CD4-positive, alpha-beta T cell (primary cell): Measurements from ENCODE around the gene HSDL1. TPM values are rescaled to one million over a fixed set of nuclear protein-coding genes. Genes with fewer than 3 reads are reported as not detected.
"Not testable (repeated sequence)": the region's sequence is repeated elsewhere in the genome, so short reads cannot be mapped to it uniquely, and the experiment has no call there.

Source experiments
- ATAC-seq: fragments of 200-7000 bp; cut with Tn5 transposase; one replicate; pipeline ENCODE4 v1.10.0; 2022; ENCODE audit warnings: mild to moderate bottlenecking; ENCODE audit not compliant: poor library complexity
- CTCF ChIA-PET: fragments of 350-600 bp; sonication (Branson Sonifier 250); formaldehyde crosslinking; loops from one replicate; lab custom pipeline; 2021; ENCODE audit warnings: antibody characterized with exemption, inconsistent platforms; lab: Charles Lee
- POLR2A ChIA-PET: fragments of 350-600 bp; sonication (Branson Sonifier 250); formaldehyde crosslinking; loops from one replicate; lab custom pipeline; 2021; ENCODE audit warnings: antibody characterized with exemption, inconsistent platforms; lab: Charles Lee
- DNase-seq, 14 experiments: peaks; one replicate each; pipeline ENCODE4 v3.0.0-alpha.2; 2013 to 2020; ENCODE audit warnings: mixed read lengths in 2 of 14
- H3K27ac ChIP-seq, 2 donors: one replicate each; pipeline versions ENCODE4 v1.5.1 to v1.7.0; 2013; ENCODE audit warnings: low read length in 2 of 2, low read depth in 1 of 2, mild to moderate bottlenecking in 1 of 2
- H3K27me3 ChIP-seq, 2 experiments: 1 replicate in 1 of 2; 2 replicates in 1 of 2; pipeline versions ENCODE4 v1.6.1 to v1.7.0; 2013; ENCODE audit warnings: low read length in 2 of 2, control low read depth in 1 of 2, mild to moderate bottlenecking in 1 of 2, moderate library complexity in 1 of 2; ENCODE audit not compliant: insufficient read depth in 2 of 2, control insufficient read depth in 1 of 2
- H3K36me3 ChIP-seq: one replicate; pipeline ENCODE4 v1.6.1; 2013; ENCODE audit warnings: low read length, control low read depth; ENCODE audit not compliant: insufficient read depth
- H3K4me1 ChIP-seq: one replicate; pipeline ENCODE4 v1.6.1; 2013; ENCODE audit warnings: low read length, control low read depth; ENCODE audit not compliant: insufficient read depth
- H3K4me3 ChIP-seq: one replicate; pipeline ENCODE4 v1.5.1; 2013; ENCODE audit warnings: mild to moderate bottlenecking, low read length, moderate library complexity
- H3K9me3 ChIP-seq, 2 experiments: 1 replicate in 1 of 2; 2 replicates in 1 of 2; pipeline versions ENCODE4 v1.6.1 to v1.7.0; 2013; ENCODE audit warnings: low read length in 2 of 2, mild to moderate bottlenecking in 2 of 2, control low read depth in 1 of 2, moderate library complexity in 1 of 2; ENCODE audit not compliant: control insufficient read depth in 1 of 2, insufficient read depth in 1 of 2
- H3K27ac Mint-ChIP-seq: one replicate; pipeline ENCODE4 v1.8.0; 2020; ENCODE audit warnings: mixed read lengths
- H3K27me3 Mint-ChIP-seq: one replicate; pipeline ENCODE4 v1.8.0; 2021; ENCODE audit warnings: mixed read lengths
- H3K36me3 Mint-ChIP-seq: one replicate; pipeline ENCODE4 v1.8.0; 2021; ENCODE audit warnings: low read depth, mixed read lengths
- H3K4me1 Mint-ChIP-seq: one replicate; pipeline ENCODE4 v1.8.0; 2021; ENCODE audit warnings: low read depth, mixed read lengths
- H3K4me3 Mint-ChIP-seq: one replicate; pipeline ENCODE4 v1.8.0; 2020; ENCODE audit warnings: mild to moderate bottlenecking, mixed read lengths
- H3K9me3 Mint-ChIP-seq: one replicate; pipeline ENCODE4 v1.8.0; 2020; ENCODE audit warnings: mixed read lengths
- intact Hi-C, 2 experiments: fragments of 100-400 bp; cut with DNase I in 1 of 2; cut with micrococcal nuclease in 1 of 2; formaldehyde crosslinking; loops; one replicate each; pipeline versions ENCODE4 v1.15.1 to v1.9.0; 2023 to 2025; cut with DNase I, micrococcal nuclease
- total RNA-seq, 174 experiments: library from RNA in 2 of 174; stranded (reverse) in 2 of 174; gene quantifications; one replicate each; pipeline ENCODE4 v1.2.3 and lab custom pipeline; 2021 to 2026
- TF ChIP-seq, protein P1 (sequence below): fragments of 200-600 bp; IDR thresholded peaks from one replicate; pipeline ENCODE4 v1.8.0; 2022; ENCODE audit warnings: antibody characterized with exemption, mild to moderate bottlenecking

HSDL1 gene
- total RNA-seq, 2 experiments from 2014 or later = 9.4 to 12.1 TPM

DNA sequence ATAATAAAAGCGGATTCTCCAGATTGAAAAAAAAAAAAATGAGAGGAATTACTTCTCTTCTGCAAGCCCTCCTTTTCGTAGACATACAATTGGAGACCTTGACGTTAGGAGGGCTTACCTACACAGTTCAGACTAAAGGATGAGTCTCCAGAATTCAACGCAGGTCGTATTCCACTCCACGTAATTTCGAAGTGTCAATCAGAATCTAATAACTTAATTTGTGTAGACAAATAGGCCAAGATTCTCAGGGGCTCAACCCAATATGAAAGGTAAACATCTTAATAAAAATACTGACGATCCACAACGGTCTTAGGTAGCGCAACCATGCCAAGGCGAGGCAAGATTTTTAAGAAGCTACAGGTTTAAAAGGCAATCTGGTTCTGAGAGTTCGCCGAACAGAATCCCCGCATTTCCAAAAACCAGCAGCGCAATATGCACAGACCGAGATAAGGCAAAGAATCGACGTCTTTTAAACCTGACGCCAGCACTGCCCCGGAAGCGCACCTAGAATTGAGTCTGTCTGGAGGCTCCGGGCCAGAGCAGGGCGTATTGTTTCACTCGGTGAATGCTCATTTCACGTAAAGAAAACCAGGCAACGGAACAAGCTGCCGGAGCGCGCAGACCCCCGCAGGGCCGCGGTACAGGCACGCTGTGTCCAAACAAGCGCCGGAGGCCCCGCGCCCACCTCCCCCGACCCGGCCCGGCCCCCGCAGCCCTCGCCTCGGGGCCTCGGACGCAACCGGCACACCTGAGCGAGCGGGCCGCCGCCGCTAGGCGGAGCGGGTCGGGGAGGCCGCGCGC is 28.9 kb downstream of the HSDL1 start:
- DNase-seq (peak in 13 of 14 experiments; percentile 33 to 85 (median 60)), ATAC-seq (peak; percentile 68)
- peaks cover 39% of the 10 kb centered on the region for H3K4me1 Mint-ChIP-seq
- Histone ChIP-seq H3K4me3 (peak overlapping the region; percentile 91), H3K9me3 (no peaks in the 10 kb centered on the region), H3K36me3 (no peaks in the 10 kb centered on the region), H3K4me1 (peaks cover 40% of the 10 kb centered on the region), H3K27me3 (no peaks in the 10 kb centered on the region), H3K27ac (peak overlapping the region; percentile 84 to 85)
- TF ChIP-seq, protein P1, sequence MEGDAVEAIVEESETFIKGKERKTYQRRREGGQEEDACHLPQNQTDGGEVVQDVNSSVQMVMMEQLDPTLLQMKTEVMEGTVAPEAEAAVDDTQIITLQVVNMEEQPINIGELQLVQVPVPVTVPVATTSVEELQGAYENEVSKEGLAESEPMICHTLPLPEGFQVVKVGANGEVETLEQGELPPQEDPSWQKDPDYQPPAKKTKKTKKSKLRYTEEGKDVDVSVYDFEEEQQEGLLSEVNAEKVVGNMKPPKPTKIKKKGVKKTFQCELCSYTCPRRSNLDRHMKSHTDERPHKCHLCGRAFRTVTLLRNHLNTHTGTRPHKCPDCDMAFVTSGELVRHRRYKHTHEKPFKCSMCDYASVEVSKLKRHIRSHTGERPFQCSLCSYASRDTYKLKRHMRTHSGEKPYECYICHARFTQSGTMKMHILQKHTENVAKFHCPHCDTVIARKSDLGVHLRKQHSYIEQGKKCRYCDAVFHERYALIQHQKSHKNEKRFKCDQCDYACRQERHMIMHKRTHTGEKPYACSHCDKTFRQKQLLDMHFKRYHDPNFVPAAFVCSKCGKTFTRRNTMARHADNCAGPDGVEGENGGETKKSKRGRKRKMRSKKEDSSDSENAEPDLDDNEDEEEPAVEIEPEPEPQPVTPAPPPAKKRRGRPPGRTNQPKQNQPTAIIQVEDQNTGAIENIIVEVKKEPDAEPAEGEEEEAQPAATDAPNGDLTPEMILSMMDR = no peak
- POLR2A ChIA-PET = interaction anchor here (0.9 to 3.2 kb wide), 14 partner anchors 10 to 912 kb away, joined by 3 to 38 read pairs (median 6); partner anchors contain the start of genes DNAAF1, HSDL1, KIAA0513 and KLHL36
- H3K27me3 Mint-ChIP-seq = no peaks in the 10 kb centered on the region
- peaks cover 15% of the 10 kb centered on the region for H3K36me3 Mint-ChIP-seq
- CTCF ChIA-PET = interaction anchor here (0.8 to 5.4 kb wide), 11 partner anchors 25 to 855 kb away, joined by 3 to 44 read pairs (median 5); partner anchors contain the start of genes DNAAF1, HSDL1 and TAF1C
- no peaks in the 10 kb centered on the region for H3K9me3 Mint-ChIP-seq
- H3K4me3 Mint-ChIP-seq = peak overlapping the region; percentile 96
- H3K27ac Mint-ChIP-seq = peak overlapping the region; percentile 98
- intact Hi-C loops = loop anchor here (2.0 to 10.0 kb wide), 5 partner anchors 27 to 899 kb away; partner anchors contain the start of genes TAF1C (in 2 of the 2), DNAAF1 (in 1 of the 2), HSDL1 (in 1 of the 2) and ZDHHC7 (in 1 of the 2)

DNA sequence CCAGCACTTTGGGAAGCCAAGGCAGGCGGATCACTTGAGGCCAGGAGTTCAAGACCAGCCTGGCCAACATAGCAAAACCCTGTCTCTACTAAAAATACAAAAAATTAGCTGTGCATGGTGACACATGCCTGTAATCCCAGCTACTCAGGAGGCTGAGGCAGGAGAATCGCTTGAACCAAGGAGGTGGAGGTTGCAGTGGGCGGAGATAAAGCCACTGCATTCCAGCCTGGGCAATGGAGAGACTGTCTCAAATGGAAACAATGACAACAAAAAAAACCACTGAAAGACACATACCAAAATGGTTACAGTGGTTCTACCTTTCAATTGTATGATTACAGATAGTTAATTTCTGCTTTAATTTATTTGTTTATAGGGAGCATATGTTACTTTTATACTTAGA is 33.0 kb downstream of the HSDL1 start:
- H3K27ac Mint-ChIP-seq, H3K4me3 Mint-ChIP-seq, DNase-seq, H3K27me3 Mint-ChIP-seq, CTCF ChIA-PET, H3K27ac ChIP-seq, H3K9me3 ChIP-seq, H3K27me3 ChIP-seq, H3K9me3 Mint-ChIP-seq, H3K4me3 ChIP-seq, POLR2A ChIA-PET, ATAC-seq: not testable (repeated sequence)
- H3K36me3 Mint-ChIP-seq = peaks cover 40% of the 10 kb centered on the region
- peaks cover 27% of the 10 kb centered on the region for H3K36me3 ChIP-seq
- intact Hi-C loops = loop anchor here in 1 of 2 experiments (10.0 kb wide), 1 partner anchor 903 kb away; the partner anchor contains the start of gene ZDHHC7
- H3K4me1 Mint-ChIP-seq = peaks cover 63% of the 10 kb centered on the region
- peaks cover 44% of the 10 kb centered on the region for H3K4me1 ChIP-seq

DNA sequence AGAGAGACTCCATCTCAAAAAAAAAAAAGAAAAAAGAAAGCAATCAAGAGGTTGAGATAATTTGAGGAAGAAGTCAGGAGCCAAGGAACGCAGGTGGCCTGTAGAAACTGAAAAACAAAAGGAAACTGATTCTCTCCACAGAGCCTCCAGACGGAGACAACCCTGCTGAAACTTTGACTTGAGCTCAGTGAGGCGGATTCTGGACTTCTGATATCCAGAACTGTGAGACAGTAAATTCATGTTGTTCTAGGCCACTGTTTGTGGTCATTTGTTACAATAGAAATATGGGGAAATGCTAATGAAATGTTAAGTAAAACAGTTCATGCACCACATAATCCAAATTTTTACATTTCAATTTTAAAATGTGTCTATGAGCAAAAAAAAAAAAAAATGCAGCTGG is 33.5 kb downstream of the HSDL1 start:
- no peaks in the 10 kb centered on the region for H3K27me3 ChIP-seq
- H3K9me3 ChIP-seq = no peaks in the 10 kb centered on the region
- Mint-ChIP-seq H3K27me3 (no peaks in the 10 kb centered on the region), H3K9me3 (no peaks in the 10 kb centered on the region), H3K4me3 (no peak overlapping the region), H3K27ac (peak overlapping the region; percentile 38), H3K4me1 (peaks cover 67% of the 10 kb centered on the region), H3K36me3 (peaks cover 45% of the 10 kb centered on the region)
- ChIA-PET POLR2A (no interaction called here), CTCF (no interaction called here)
- TF ChIP-seq, protein P1 = no peak
- peaks cover 46% of the 10 kb centered on the region for H3K4me1 ChIP-seq
- no peak overlapping the region for H3K27ac ChIP-seq
- DNase-seq = no peak
- intact Hi-C loops = loop anchor here in 1 of 2 experiments (10.0 kb wide), 1 partner anchor 903 kb away; the partner anchor contains the start of gene ZDHHC7
- H3K4me3 ChIP-seq = no peak overlapping the region
- peaks cover 27% of the 10 kb centered on the region for H3K36me3 ChIP-seq
- ATAC-seq = no peak
